H1 (cell line): ENCODE results near the gene HOXA10. TPM values are rescaled to one million over a fixed set of nuclear protein-coding genes. Genes with fewer than 3 reads are reported as not detected.

Source experiments
- CTCF ChIA-PET: fragments of 300-600 bp; sonication (Branson Sonifier 250); formaldehyde crosslinking; loops from one replicate; lab custom pipeline; 2021; ENCODE audit not compliant: partially characterized antibody; lab: Charles Lee
- POLR2A ChIA-PET: fragments of 300-600 bp; sonication (Branson Sonifier 250); formaldehyde crosslinking; loops from one replicate; lab custom pipeline; 2021; ENCODE audit warnings: inconsistent platforms; ENCODE audit not compliant: partially characterized antibody; lab: Charles Lee
- DNase-seq, 2 experiments: peaks; one replicate each; pipeline versions ENCODE4 v3.0.0 to v3.0.0-alpha.2; 2010 to 2022; ENCODE audit warnings: low spot score in 2 of 2, low read depth in 1 of 2, mixed read lengths in 1 of 2
- FAIRE-seq: peaks from 2 replicates; lab custom pipeline; 2011; peaks lifted over from hg19 to GRCh38; lab: Jason Lieb, UNC
- H2AFZ ChIP-seq: 2 replicates; pipeline ENCODE4 v1.8.1; 2012; ENCODE audit warnings: low read length, inconsistent platforms
- H2AK5ac ChIP-seq: 2 replicates; pipeline ENCODE4 v1.6.1; 2013; ENCODE audit warnings: low read depth, low read length
- H2BK120ac ChIP-seq: replicated peaks from 2 replicates; pipeline ENCODE3; 2013; ENCODE audit warnings: low read depth, low read length, inconsistent platforms
- H2BK12ac ChIP-seq: 2 replicates; pipeline ENCODE4 v1.6.1; 2013; ENCODE audit warnings: low read depth, low read length
- H2BK15ac ChIP-seq: 2 replicates; pipeline ENCODE4 v1.6.1; 2013; ENCODE audit warnings: low read length
- H2BK20ac ChIP-seq: 2 replicates; pipeline ENCODE4 v1.6.1; 2013; ENCODE audit warnings: low read length
- H2BK5ac ChIP-seq: 2 replicates; pipeline ENCODE4 v1.6.1; 2013; ENCODE audit warnings: low read depth, low read length
- H3K14ac ChIP-seq: 2 replicates; pipeline ENCODE4 v1.6.1; 2013; ENCODE audit warnings: inconsistent platforms; ENCODE audit not compliant: insufficient read length
- H3K18ac ChIP-seq: 2 replicates; pipeline ENCODE4 v1.6.1; 2013; ENCODE audit warnings: low read length; ENCODE audit errors: extremely low read depth
- H3K23ac ChIP-seq: 2 replicates; pipeline ENCODE4 v1.6.1; 2013; ENCODE audit warnings: inconsistent platforms; ENCODE audit not compliant: insufficient read length
- H3K23me2 ChIP-seq: 2 replicates; pipeline ENCODE4 v1.6.1; 2013; ENCODE audit warnings: low read depth, low read length
- H3K27ac ChIP-seq: 2 replicates; pipeline ENCODE4 v1.6.1; 2011; ENCODE audit warnings: low read depth, low read length, inconsistent platforms
- H3K27me3 ChIP-seq, 4 experiments: replicated peaks in 1 of 4; 1 replicate in 1 of 4; 2 replicates in 3 of 4; pipeline versions ENCODE4 v1.6.1 to v1.8.1; 2011 to 2013; ENCODE audit warnings: low read length in 3 of 4, mild to moderate bottlenecking in 3 of 4, inconsistent platforms in 2 of 4, mixed read lengths in 2 of 4, moderate library complexity in 1 of 4; ENCODE audit not compliant: control insufficient read depth in 3 of 4, insufficient read depth in 3 of 4; ENCODE audit errors: extremely low read depth in 1 of 4
- H3K36me3 ChIP-seq, 4 experiments: 2 replicates each; pipeline versions ENCODE4 v1.6.1 to v1.8.1; 2011 to 2013; ENCODE audit warnings: mild to moderate bottlenecking in 4 of 4, low read length in 3 of 4, moderate library complexity in 2 of 4, control low read depth in 1 of 4, inconsistent platforms in 1 of 4; ENCODE audit not compliant: insufficient read depth in 4 of 4, control insufficient read depth in 2 of 4
- H3K4ac ChIP-seq: replicated peaks from 2 replicates; pipeline ENCODE3; 2013; ENCODE audit warnings: low read length, low read depth, mixed read lengths, inconsistent platforms; ENCODE audit not compliant: insufficient read length
- H3K4me1 ChIP-seq, 4 experiments: replicated peaks in 1 of 4; 1 replicate in 1 of 4; 2 replicates in 3 of 4; pipeline versions ENCODE4 v1.6.1 to v1.8.1; 2011 to 2013; ENCODE audit warnings: low read length in 3 of 4, inconsistent platforms in 2 of 4, mixed read lengths in 1 of 4; ENCODE audit not compliant: insufficient read depth in 4 of 4, control insufficient read depth in 3 of 4
- H3K4me2 ChIP-seq, 2 experiments: 2 replicates each; pipeline versions ENCODE4 v1.6.1 to v1.8.1; 2011 to 2013; ENCODE audit warnings: low read depth in 2 of 2, low read length in 2 of 2, control low read depth in 1 of 2, inconsistent platforms in 1 of 2, mild to moderate bottlenecking in 1 of 2; ENCODE audit not compliant: insufficient read depth in 1 of 2
- H3K4me3 ChIP-seq, 4 experiments: fragments of 200-600, 300-600 bp in 1 of 4; sonication (generic), shearing (Covaris generic), sonication (Bioruptor Twin) in 1 of 4; 2 replicates each; pipeline versions ENCODE4 v1.5.1 to v1.8.1; 2011 to 2016; ENCODE audit warnings: low read length in 4 of 4, low read depth in 3 of 4, control low read depth in 2 of 4, inconsistent platforms in 2 of 4, mild to moderate bottlenecking in 2 of 4, mixed read lengths in 1 of 4, moderate library complexity in 1 of 4; ENCODE audit not compliant: insufficient read depth in 2 of 4; ENCODE audit errors: extremely low read depth in 1 of 4
- H3K56ac ChIP-seq: replicated peaks from 2 replicates; pipeline ENCODE3; 2013; ENCODE audit warnings: low read depth, mild to moderate bottlenecking, mixed read lengths, low read length, inconsistent platforms; ENCODE audit not compliant: insufficient read length
- H3K79me1 ChIP-seq: 2 replicates; pipeline ENCODE4 v1.6.1; 2013; ENCODE audit warnings: low read depth, low read length, control low read depth
- H3K79me2 ChIP-seq, 2 experiments: 2 replicates each; pipeline versions ENCODE4 v1.6.1 to v1.8.1; 2012 to 2013; ENCODE audit warnings: low read length in 2 of 2, mild to moderate bottlenecking in 2 of 2, inconsistent platforms in 1 of 2; ENCODE audit not compliant: insufficient read depth in 2 of 2, control insufficient read depth in 1 of 2
- H3K9ac ChIP-seq, 4 experiments: replicated peaks in 1 of 4; 1 replicate in 1 of 4; 2 replicates in 3 of 4; pipeline versions ENCODE4 v1.6.1 to v1.8.1; 2011 to 2013; ENCODE audit warnings: low read depth in 3 of 4, low read length in 3 of 4, control low read depth in 2 of 4, mild to moderate bottlenecking in 2 of 4, moderate library complexity in 2 of 4, inconsistent platforms in 1 of 4; ENCODE audit errors: extremely low read depth in 1 of 4
- H3K9me3 ChIP-seq, 2 experiments: 2 replicates each; pipeline versions ENCODE4 v1.6.1 to v1.8.1; 2012 to 2013; ENCODE audit warnings: mild to moderate bottlenecking in 2 of 2, moderate library complexity in 2 of 2, control low read depth in 1 of 2, inconsistent platforms in 1 of 2, low read depth in 1 of 2, low read length in 1 of 2, mixed read lengths in 1 of 2; ENCODE audit not compliant: insufficient read depth in 2 of 2
- H4K20me1 ChIP-seq, 2 experiments: replicated peaks in 1 of 2; 2 replicates each; pipeline versions ENCODE3 to v1.8.1; 2011 to 2013; ENCODE audit warnings: inconsistent platforms in 2 of 2, low read length in 2 of 2, mild to moderate bottlenecking in 1 of 2; ENCODE audit not compliant: insufficient read depth in 2 of 2, control insufficient read depth in 1 of 2
- H4K5ac ChIP-seq: 2 replicates; pipeline ENCODE4 v1.6.1; 2013; ENCODE audit warnings: low read length, low read depth, mixed read lengths, inconsistent platforms; ENCODE audit not compliant: insufficient read length
- H4K8ac ChIP-seq: 2 replicates; pipeline ENCODE4 v1.8.0; 2013; ENCODE audit warnings: mild to moderate bottlenecking, moderate library complexity, low read length, inconsistent platforms; ENCODE audit not compliant: insufficient read depth; ENCODE audit errors: extremely low read depth
- H4K91ac ChIP-seq: replicated peaks from 2 replicates; pipeline ENCODE3; 2013; ENCODE audit warnings: low read length, mixed read lengths, inconsistent platforms; ENCODE audit not compliant: insufficient read length
- CBX5 ChIP-seq: fragments of 300-800, 300-1000 bp; sonication (generic); IDR thresholded peaks from 2 replicates; pipeline ENCODE4 v1.7.1; 2016; ENCODE audit warnings: antibody characterized with exemption, low read length, low read depth
- CBX8 ChIP-seq: fragments of 300-800, 300-1000 bp; sonication (generic); IDR thresholded peaks from 2 replicates; pipeline ENCODE4 v1.7.1; 2016; ENCODE audit warnings: low read depth, low read length, borderline replicate concordance
- RNF2 ChIP-seq: fragments of 200-900, 300-1000 bp; sonication (generic); IDR thresholded peaks from 2 replicates; pipeline ENCODE4 v1.7.1; 2016; ENCODE audit warnings: borderline replicate concordance, low read depth, mild to moderate bottlenecking, antibody characterized with exemption, low read length; ENCODE audit not compliant: poor library complexity, severe bottlenecking; ENCODE audit errors: missing control alignments
- SIX5 ChIP-seq: IDR thresholded peaks from 2 replicates; pipeline ENCODE4 v1.6.1; 2011; ENCODE audit warnings: mild to moderate bottlenecking, low read depth, low read length
- TAF7 ChIP-seq: optimal IDR thresholded peaks from 2 replicates; pipeline ENCODE3; 2011; ENCODE audit warnings: low read depth, mild to moderate bottlenecking, inconsistent platforms, low read length, moderate library complexity, borderline replicate concordance
- WGBS, 2 experiments: shearing (Covaris generic) in 1 of 2; methylation state at CpG; one replicate each; pipeline versions ENCODE4 v1.1.6 to v1.1.7; 2013 to 2015; ENCODE audit warnings: low lambda C conversion rate in 2 of 2, mixed read lengths in 2 of 2, inconsistent platforms in 1 of 2, low coverage in 1 of 2, missing lambda C conversion rate in 1 of 2; ENCODE audit not compliant: insufficient replicate concordance in 2 of 2, insufficient coverage in 1 of 2, insufficient read length in 1 of 2; ENCODE audit errors: extremely low coverage in 1 of 2, missing lambda C conversion rate in 1 of 2; 5-methylcytosine and 5-hydroxymethylcytosine counted together
- polyA plus RNA-seq, 7 experiments: library from polyadenylated mRNA; depleted of rRNA in 3 of 7; stranded (reverse) in 5 of 7; unstranded in 2 of 7; fragments of >200 nt in 5 of 7; fragments of 200-250 nt in 2 of 7; gene quantifications; 1 replicate in 5 of 7; 2 replicates in 1 of 7; 4 replicates in 1 of 7; pipeline versions ENCODE4 v1.2.1 to v1.2.3, GENCODE V29; 2011 to 2013; ENCODE audit warnings: missing spikeins in 2 of 7, mixed read lengths in 2 of 7
- total RNA-seq: library from RNA; stranded (reverse); fragmentation: NEBNext Ultra II Directional; extraction: Animal tissue kit (Norgen Biotek cat#: 25700); gene quantifications from 2 replicates; pipeline ENCODE4 v1.2.1, GENCODE V29; 2021

HOXA10 gene
- total and polyA plus RNA-seq, 2 of the 8 experiments (the other 6 are each of a cell fraction or from before 2014, with no cell fraction given) = not detected

DNA sequence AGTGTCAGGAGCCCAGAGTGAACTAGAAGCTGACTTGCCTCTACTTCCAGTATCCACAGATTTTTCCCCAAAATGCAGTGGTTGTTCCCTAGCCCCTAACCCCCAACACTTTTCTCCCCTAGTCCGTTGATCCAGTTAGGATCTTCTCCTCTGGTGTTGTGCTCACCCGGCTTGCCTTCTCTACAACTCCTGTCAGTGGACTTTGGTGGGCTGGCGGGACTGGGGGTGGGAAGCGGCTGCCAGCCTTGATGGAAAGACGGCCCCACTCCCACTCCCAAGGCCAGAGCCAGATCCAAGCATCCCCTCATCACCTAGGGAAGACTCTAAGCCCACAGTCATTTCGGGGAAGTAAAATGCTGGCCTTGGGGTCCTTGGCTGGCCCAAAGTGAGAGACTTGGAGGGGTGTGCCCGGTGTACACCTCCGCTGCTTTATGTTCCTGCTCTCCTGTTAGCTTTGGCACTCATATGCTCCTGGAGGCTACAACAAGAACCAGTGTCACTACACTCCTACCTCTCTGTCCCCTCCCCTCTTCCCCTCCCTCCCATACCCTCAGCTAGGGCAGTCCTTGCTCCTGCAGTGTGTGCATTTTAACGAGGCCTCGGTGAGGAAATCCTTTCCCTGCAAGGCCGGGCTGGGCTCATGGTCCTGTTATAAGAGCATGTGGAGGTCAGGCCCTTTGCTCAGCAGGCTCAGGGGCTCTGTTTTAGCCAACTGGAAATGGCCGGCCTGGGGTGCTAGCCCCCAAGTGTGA is 930 bp upstream of the HOXA10 start:
- no peak overlapping the region for H3K4me3 ChIP-seq
- ChIA-PET POLR2A (no interaction called here), CTCF (interaction anchor here (0.8 to 5.4 kb wide), 8 partner anchors 10 to 67 kb away, joined by 3 to 20 read pairs (median 4); partner anchors contain the start of genes EVX1, HOXA11, HOXA5 and HOXA9)
- no peak overlapping the region for H3K18ac ChIP-seq
- H4K8ac ChIP-seq = no peak overlapping the region
- H2AK5ac ChIP-seq = no peak overlapping the region
- no peak overlapping the region for H3K27ac ChIP-seq
- no peak for TF ChIP-seq CBX8
- TF ChIP-seq CBX5 = no peak
- peak; percentile 84 for TF ChIP-seq RNF2
- no peak for TF ChIP-seq SIX5
- TF ChIP-seq TAF7 = no peak
- peaks cover 4 to 11% (median 5%) of the 10 kb centered on the region in 4 experiments; a peak in 5 of 7 replicates for H3K4me1 ChIP-seq
- no peak overlapping the region for H2AFZ ChIP-seq
- no peaks in the 10 kb centered on the region for H3K79me1 ChIP-seq
- no peak overlapping the region for H4K5ac ChIP-seq
- H2BK20ac ChIP-seq = no peak overlapping the region
- H3K9ac ChIP-seq = no peak overlapping the region
- H3K4ac ChIP-seq = no peak overlapping the region
- no peak overlapping the region for H3K4me2 ChIP-seq
- peaks cover 95 to 100% (median 99%) of the 10 kb centered on the region in 4 experiments for H3K27me3 ChIP-seq
- WGBS, 2 experiments = 43% methylated on average over 12 of the region's 12 CpGs; no CpG with 5 or more reads in 1 of the 2 experiments
- FAIRE-seq = no peak
- peak in 1 of 2 experiments; percentile 45 for DNase-seq
- no peaks in the 10 kb centered on the region; the same call in 1 of the 2 replicates for H3K23me2 ChIP-seq
- H4K20me1 ChIP-seq = peaks cover 39 to 55% of the 10 kb centered on the region in 2 experiments
- H3K14ac ChIP-seq = no peak overlapping the region
- H3K9me3 ChIP-seq = no peaks in the 10 kb centered on the region; a peak in 1 of 4 replicates
- no peak overlapping the region for H4K91ac ChIP-seq
- H2BK120ac ChIP-seq = no peak overlapping the region
- H3K23ac ChIP-seq = no peak overlapping the region
- H3K56ac ChIP-seq = no peak overlapping the region
- H2BK15ac ChIP-seq = no peak overlapping the region
- no peak overlapping the region for H2BK12ac ChIP-seq
- H3K36me3 ChIP-seq = peaks cover 0 to 18% (median 0%) of the 10 kb centered on the region in 4 experiments; a peak in 1 of 8 replicates
- H2BK5ac ChIP-seq = no peak overlapping the region
- H3K79me2 ChIP-seq = no peaks in the 10 kb centered on the region
